Liver (tissue), 3 donors: Measurements from ENCODE around the gene EXOC8.

Source experiments
- CTCF ChIP-seq: fragments of 150-350 bp; IDR thresholded peaks from 2 replicates; pipeline ENCODE4 v1.5.1; 2017; ENCODE audit warnings: improper control_type of control experiment, low read depth, low read length; ENCODE audit not compliant: missing input control
- HNF4G ChIP-seq: IDR thresholded peaks from 2 replicates; pipeline ENCODE4 v1.6.1; 2016; ENCODE audit warnings: antibody characterized with exemption
- donor health status: healthy.
- donor health status: healthy.

DNA sequence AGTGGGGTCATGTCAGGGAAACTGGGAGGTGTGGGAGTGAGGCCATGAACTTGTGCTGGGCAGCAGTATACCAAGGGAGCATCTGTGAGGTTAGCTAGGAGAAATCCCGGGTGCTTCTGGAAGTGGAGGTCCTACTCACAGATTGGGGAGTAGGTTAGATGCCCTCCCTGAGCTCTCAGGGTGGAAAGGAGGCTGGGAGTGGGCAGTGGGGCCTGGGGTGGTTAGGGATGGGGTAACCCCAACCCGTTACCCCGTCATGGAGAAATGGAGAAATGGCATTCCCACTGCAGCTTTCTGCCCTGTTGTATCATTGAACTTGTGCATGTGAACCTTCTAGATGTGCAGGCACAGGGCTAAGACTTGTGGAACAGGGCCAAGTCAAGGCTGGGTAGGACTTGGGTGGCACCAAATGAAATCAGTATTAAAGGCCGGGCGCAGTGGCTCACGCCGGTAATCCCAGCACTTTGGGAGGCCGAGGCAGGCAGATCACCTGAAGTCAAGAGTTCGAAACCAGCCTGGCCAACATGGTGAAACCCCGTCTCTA is 27.2 kb downstream of the EXOC8 start:
- TF ChIP-seq HNF4G (no peak), CTCF (no peak)
